ENCODE measurements around the gene SMARCA1. TPM values are rescaled to one million over a fixed set of nuclear protein-coding genes. Genes with fewer than 3 reads are reported as not detected.

The SMARCA1 gene
- total RNA-seq, 1 experiment from 2014 or later: 38.8 TPM

GRCh38 chrX:129549124-129549523, 25.8 kb upstream of the SMARCA1 start:
- Histone ChIP-seq H3K9ac (ENCODE audit: low read length) (no peak overlapping the region), H3K27ac (ENCODE audit: low read depth, low read length) (no peak overlapping the region), H3K4me3 (replicated peaks in 1 of 2; ENCODE audit: low read depth in 1 of 2, low read length in 2 of 2) (no peak overlapping the region), H2AFZ (ENCODE audit: low read depth, low read length, poor library complexity, severe bottlenecking) (no peak overlapping the region), H3K27me3 (ENCODE audit: insufficient read depth, low read length) (no peaks in the 10 kb centered on the region), H3K4me2 (ENCODE audit: low read length) (no peak overlapping the region), H3K4me1 (ENCODE audit: control insufficient read depth in 1 of 2, insufficient read depth in 2 of 2, low read length in 2 of 2) (no peaks in the 10 kb centered on the region), H3K9me2 (ENCODE audit: insufficient read depth) (no peaks in the 10 kb centered on the region), H3K36me3 (ENCODE audit: control insufficient read depth in 1 of 2, insufficient read depth in 2 of 2, low read length in 2 of 2) (peaks cover 0 to 2% of the 10 kb centered on the region in 2 experiments; a peak in 1 of 4 replicates), H4K20me1 (ENCODE audit: insufficient read depth) (no peaks in the 10 kb centered on the region; the same call in 1 of the 2 replicates), H3K9me3 (ENCODE audit: control insufficient read depth in 1 of 2, insufficient read depth in 1 of 2, low read depth in 1 of 2, low read length in 2 of 2) (no peaks in the 10 kb centered on the region), H3K79me2 (ENCODE audit: insufficient read depth, low read length) (no peaks in the 10 kb centered on the region)
- ChIA-PET POLR2A (no interaction called here), CTCF (no interaction called here), RAD21 (ENCODE audit: low non-redundant PET in 1 of 2, low total read pairs in 2 of 2, uncharacterized antibody in 2 of 2, unreplicated experiment in 2 of 2) (no interaction called here)
- BruUV-seq (replicated peaks): no TSS peak
- no peak for TF ChIP-seq RAD21 (IDR thresholded peaks at IDR 0.05; ENCODE audit: low read depth)
- TF ChIP-seq YY1 (IDR thresholded peaks at IDR 0.05; ENCODE audit: extremely low read depth, insufficient replicate concordance, low read depth, low read length): no peak
- no peak for TF ChIP-seq CTCF (IDR thresholded peaks at IDR 0.05 in 2 of 3, conservative IDR thresholded peaks at IDR 0.05 in 1 of 3; ENCODE audit: borderline replicate concordance in 1 of 3, insufficient read depth in 1 of 3, low read depth in 2 of 3, low read length in 2 of 3)
- TF ChIP-seq SRF (IDR thresholded peaks at IDR 0.05; ENCODE audit: low read depth): no peak
- no peak for TF ChIP-seq REST (IDR thresholded peaks at IDR 0.05; ENCODE audit: low read depth)
- TF ChIP-seq SP1 (IDR thresholded peaks at IDR 0.05; ENCODE audit: low read depth): no peak
- TF ChIP-seq ZFX (IDR thresholded peaks at IDR 0.05): no peak
- no peak for TF ChIP-seq CBX3 (IDR thresholded peaks at IDR 0.05; ENCODE audit: low read depth)
- no peak for TF ChIP-seq ZNF274 (IDR thresholded peaks at IDR 0.05; ENCODE audit: low read depth, low read length)
- TF ChIP-seq EZH2 (IDR thresholded peaks at IDR 0.05): no peak
- no peak for TF ChIP-seq ZBTB33 (IDR thresholded peaks at IDR 0.05; ENCODE audit: extremely low read depth, insufficient replicate concordance, low read length)
- no peak for TF ChIP-seq TCF7L2 (IDR thresholded peaks at IDR 0.05; ENCODE audit: borderline replicate concordance, extremely low read depth, insufficient read depth, insufficient read length)
- TF ChIP-seq CEBPB (IDR thresholded peaks at IDR 0.05; ENCODE audit: low read depth): no peak
- TF ChIP-seq SIN3A (IDR thresholded peaks at IDR 0.05; ENCODE audit: low read depth): no peak
- no peak for TF ChIP-seq ELF1 (IDR thresholded peaks at IDR 0.05; ENCODE audit: borderline replicate concordance, low read depth)
- no peak for TF ChIP-seq FOSL1 (IDR thresholded peaks at IDR 0.05; ENCODE audit: low read depth)
- TF ChIP-seq JUND (IDR thresholded peaks at IDR 0.05): no peak
- no peak for TF ChIP-seq EZH2phosphoT487 (IDR thresholded peaks at IDR 0.05; ENCODE audit: borderline replicate concordance)
- no peak for TF ChIP-seq POLR2AphosphoS5 (IDR thresholded peaks at IDR 0.05; ENCODE audit: low read depth, low read length)
- ATAC-seq (no peak), DNase-seq (ENCODE audit: low read depth, low spot score) (no peak)
- intact Hi-C loops (cut with micrococcal nuclease): no loop called here

Data from HCT116 (cell line).